Measurements from ENCODE around the gene LAMTOR2.

Gene LAMTOR2

GRCh38 chr1:156077430-156077760 is 22.8 kb downstream of the LAMTOR2 start:
- Histone ChIP-seq H3K27me3 (replicated peaks; ENCODE audit: insufficient read depth, low read length) (peaks cover 43% of the 10 kb centered on the region), H3K4me2 (ENCODE audit: low read depth, low read length) (no peak overlapping the region), H3K4me3 (ENCODE audit: low read length) (no peak overlapping the region), H3K79me2 (ENCODE audit: low read length) (no peaks in the 10 kb centered on the region), H3K4me1 (ENCODE audit: low read length) (no peaks in the 10 kb centered on the region), H4K20me1 (ENCODE audit: insufficient read depth, low read length) (no peaks in the 10 kb centered on the region), H3K9ac (ENCODE audit: low read length) (no peak overlapping the region), H3K9me3 (replicated peaks; ENCODE audit: insufficient read depth, low read length) (no peaks in the 10 kb centered on the region), H3K36me3 (replicated peaks; ENCODE audit: insufficient read depth, low read length) (no peaks in the 10 kb centered on the region), H3K9me2 (replicated peaks; ENCODE audit: insufficient read depth, low read length) (no peaks in the 10 kb centered on the region), H3K27ac (ENCODE audit: low read length) (no peak overlapping the region), H2AFZ (ENCODE audit: low read length) (no peak overlapping the region), H3F3A (ENCODE audit: insufficient read depth, low read length) (no peaks in the 10 kb centered on the region)
- TF ChIP-seq CTCF (IDR thresholded peaks at IDR 0.05; ENCODE audit: low read length) (no peak), EZH2phosphoT487 (IDR thresholded peaks at IDR 0.05; ENCODE audit: low read length) (no peak), EZH2 (optimal IDR thresholded peaks at IDR 0.05; ENCODE audit: low read depth, low read length) (no peak)
- DNase-seq, result no peak

GRCh38 chr1:156078728-156079127 is 24.1 kb downstream of the LAMTOR2 start:
- H3K27me3 ChIP-seq (replicated peaks; ENCODE audit: insufficient read depth, low read length), result peaks cover 52% of the 10 kb centered on the region
- no peak overlapping the region for H3K9ac ChIP-seq (ENCODE audit: low read length)
- no peaks in the 10 kb centered on the region for H4K20me1 ChIP-seq (ENCODE audit: insufficient read depth, low read length)
- H2AFZ ChIP-seq (ENCODE audit: low read length), result no peak overlapping the region
- no peaks in the 10 kb centered on the region for H3F3A ChIP-seq (ENCODE audit: insufficient read depth, low read length)
- no peaks in the 10 kb centered on the region for H3K36me3 ChIP-seq (replicated peaks; ENCODE audit: insufficient read depth, low read length)
- H3K27ac ChIP-seq (ENCODE audit: low read length), result no peak overlapping the region
- H3K4me1 ChIP-seq (ENCODE audit: low read length), result peaks cover 5% of the 10 kb centered on the region
- H3K4me3 ChIP-seq (ENCODE audit: low read length), result no peak overlapping the region
- H3K79me2 ChIP-seq (ENCODE audit: low read length), result no peaks in the 10 kb centered on the region
- H3K9me3 ChIP-seq (replicated peaks; ENCODE audit: insufficient read depth, low read length), result no peaks in the 10 kb centered on the region
- no peak for DNase-seq
- no peak for TF ChIP-seq CTCF (IDR thresholded peaks at IDR 0.05; ENCODE audit: low read length)
- no peak for TF ChIP-seq EZH2 (optimal IDR thresholded peaks at IDR 0.05; ENCODE audit: low read depth, low read length)
- no peak for TF ChIP-seq EZH2phosphoT487 (IDR thresholded peaks at IDR 0.05; ENCODE audit: low read length)
- no peak overlapping the region for H3K4me2 ChIP-seq (ENCODE audit: low read depth, low read length)
- H3K9me2 ChIP-seq (replicated peaks; ENCODE audit: insufficient read depth, low read length), result no peaks in the 10 kb centered on the region

DNA sequence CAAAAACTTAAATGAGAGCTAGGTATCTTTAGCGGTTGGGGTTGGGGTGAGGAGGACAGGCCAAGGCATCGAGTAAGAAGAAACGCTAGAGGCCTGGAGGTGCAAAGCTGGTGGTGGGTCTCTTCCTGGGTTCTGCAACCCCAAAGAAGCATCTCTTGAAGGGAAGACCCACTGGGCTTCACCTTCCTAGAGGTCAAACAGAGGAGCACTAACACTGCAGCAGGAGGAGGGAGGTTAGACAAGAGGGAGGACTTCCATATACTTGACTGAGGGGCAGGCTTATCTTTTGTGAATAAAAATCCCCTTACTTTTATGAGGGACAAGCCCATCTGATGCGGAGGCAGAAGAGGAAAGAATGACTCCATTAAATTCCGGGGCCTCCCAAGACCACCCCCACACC is 25.2 kb downstream of the LAMTOR2 start:
- Histone ChIP-seq H3K36me3 (replicated peaks; ENCODE audit: insufficient read depth, low read length) (no peaks in the 10 kb centered on the region), H3K27ac (ENCODE audit: low read length) (no peak overlapping the region), H3K27me3 (replicated peaks; ENCODE audit: insufficient read depth, low read length) (peaks cover 60% of the 10 kb centered on the region), H3K9ac (ENCODE audit: low read length) (no peak overlapping the region), H3F3A (ENCODE audit: insufficient read depth, low read length) (no peaks in the 10 kb centered on the region), H3K9me3 (replicated peaks; ENCODE audit: insufficient read depth, low read length) (no peaks in the 10 kb centered on the region), H3K4me1 (ENCODE audit: low read length) (peaks cover 5% of the 10 kb centered on the region), H3K4me2 (ENCODE audit: low read depth, low read length) (no peak overlapping the region), H2AFZ (ENCODE audit: low read length) (no peak overlapping the region), H4K20me1 (ENCODE audit: insufficient read depth, low read length) (no peaks in the 10 kb centered on the region), H3K9me2 (replicated peaks; ENCODE audit: insufficient read depth, low read length) (no peaks in the 10 kb centered on the region), H3K79me2 (ENCODE audit: low read length) (no peaks in the 10 kb centered on the region), H3K4me3 (ENCODE audit: low read length) (no peak overlapping the region)
- DNase-seq, result no peak
- no peak for TF ChIP-seq EZH2 (optimal IDR thresholded peaks at IDR 0.05; ENCODE audit: low read depth, low read length)
- no peak for TF ChIP-seq EZH2phosphoT487 (IDR thresholded peaks at IDR 0.05; ENCODE audit: low read length)
- TF ChIP-seq CTCF (IDR thresholded peaks at IDR 0.05; ENCODE audit: low read length), result no peak
